Keratinocyte (primary cell): ENCODE measurements around the gene POLD3.

Experiments
- EZH2 ChIP-seq: IDR thresholded peaks from one replicate; pipeline ENCODE4 v1.6.1; 2012; ENCODE audit warnings: inconsistent platforms, mild to moderate bottlenecking, low read length, moderate library complexity
- TF ChIP-seq, protein P1 (sequence below), 3 experiments: IDR thresholded peaks in 1 of 3; conservative IDR thresholded peaks in 1 of 3; optimal IDR thresholded peaks in 1 of 3; 2 replicates in 2 of 3; 3 replicates in 1 of 3; pipeline versions ENCODE3 to v1.5.1; 2011; ENCODE audit warnings: low read length in 3 of 3, mild to moderate bottlenecking in 3 of 3, moderate library complexity in 2 of 3, control low read depth in 1 of 3, inconsistent platforms in 1 of 3; ENCODE audit not compliant: insufficient read depth in 2 of 3; ENCODE audit errors: extremely low read depth in 1 of 3

DNA sequence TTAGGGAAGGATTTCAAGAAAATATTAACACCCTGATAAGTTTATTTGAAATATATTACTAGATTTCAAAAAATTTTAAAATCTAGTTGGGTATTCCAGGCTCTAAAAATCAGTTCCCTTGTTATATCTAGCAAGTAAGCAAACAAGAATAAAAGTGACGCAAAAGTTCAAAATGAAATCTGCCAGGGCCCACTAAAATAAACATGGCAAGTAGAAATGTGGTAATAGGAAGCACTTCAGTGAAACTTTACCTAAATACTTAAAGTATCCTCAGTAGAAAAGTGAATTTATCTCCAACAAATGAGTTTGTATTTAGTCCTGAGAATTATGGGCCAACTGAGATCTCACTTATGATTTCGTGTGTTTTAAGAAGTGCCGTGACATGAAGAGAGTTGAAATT is 23.6 kb downstream of the POLD3 start:
- TF ChIP-seq, protein P1, sequence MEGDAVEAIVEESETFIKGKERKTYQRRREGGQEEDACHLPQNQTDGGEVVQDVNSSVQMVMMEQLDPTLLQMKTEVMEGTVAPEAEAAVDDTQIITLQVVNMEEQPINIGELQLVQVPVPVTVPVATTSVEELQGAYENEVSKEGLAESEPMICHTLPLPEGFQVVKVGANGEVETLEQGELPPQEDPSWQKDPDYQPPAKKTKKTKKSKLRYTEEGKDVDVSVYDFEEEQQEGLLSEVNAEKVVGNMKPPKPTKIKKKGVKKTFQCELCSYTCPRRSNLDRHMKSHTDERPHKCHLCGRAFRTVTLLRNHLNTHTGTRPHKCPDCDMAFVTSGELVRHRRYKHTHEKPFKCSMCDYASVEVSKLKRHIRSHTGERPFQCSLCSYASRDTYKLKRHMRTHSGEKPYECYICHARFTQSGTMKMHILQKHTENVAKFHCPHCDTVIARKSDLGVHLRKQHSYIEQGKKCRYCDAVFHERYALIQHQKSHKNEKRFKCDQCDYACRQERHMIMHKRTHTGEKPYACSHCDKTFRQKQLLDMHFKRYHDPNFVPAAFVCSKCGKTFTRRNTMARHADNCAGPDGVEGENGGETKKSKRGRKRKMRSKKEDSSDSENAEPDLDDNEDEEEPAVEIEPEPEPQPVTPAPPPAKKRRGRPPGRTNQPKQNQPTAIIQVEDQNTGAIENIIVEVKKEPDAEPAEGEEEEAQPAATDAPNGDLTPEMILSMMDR (optimal IDR thresholded peaks at IDR 0.05 in 1 of 3, IDR thresholded peaks at IDR 0.05 in 1 of 3, conservative IDR thresholded peaks at IDR 0.05 in 1 of 3; ENCODE audit: extremely low read depth in 1 of 3, insufficient read depth in 2 of 3, low read length in 3 of 3) = no peak
- TF ChIP-seq EZH2 = no peak
